ENCODE measurements around the gene CCDC60.

CCDC60 gene

GRCh38 chr12:119419381-119419780 is 84.9 kb downstream of the CCDC60 start:
- no peak overlapping the region for H3K4me3 ChIP-seq (replicated peaks in 1 of 2; ENCODE audit: low read depth in 2 of 2, low read length in 2 of 2)
- no peak for DNase-seq (ENCODE audit: low read depth in 2 of 2)
- TF ChIP-seq, protein P1, sequence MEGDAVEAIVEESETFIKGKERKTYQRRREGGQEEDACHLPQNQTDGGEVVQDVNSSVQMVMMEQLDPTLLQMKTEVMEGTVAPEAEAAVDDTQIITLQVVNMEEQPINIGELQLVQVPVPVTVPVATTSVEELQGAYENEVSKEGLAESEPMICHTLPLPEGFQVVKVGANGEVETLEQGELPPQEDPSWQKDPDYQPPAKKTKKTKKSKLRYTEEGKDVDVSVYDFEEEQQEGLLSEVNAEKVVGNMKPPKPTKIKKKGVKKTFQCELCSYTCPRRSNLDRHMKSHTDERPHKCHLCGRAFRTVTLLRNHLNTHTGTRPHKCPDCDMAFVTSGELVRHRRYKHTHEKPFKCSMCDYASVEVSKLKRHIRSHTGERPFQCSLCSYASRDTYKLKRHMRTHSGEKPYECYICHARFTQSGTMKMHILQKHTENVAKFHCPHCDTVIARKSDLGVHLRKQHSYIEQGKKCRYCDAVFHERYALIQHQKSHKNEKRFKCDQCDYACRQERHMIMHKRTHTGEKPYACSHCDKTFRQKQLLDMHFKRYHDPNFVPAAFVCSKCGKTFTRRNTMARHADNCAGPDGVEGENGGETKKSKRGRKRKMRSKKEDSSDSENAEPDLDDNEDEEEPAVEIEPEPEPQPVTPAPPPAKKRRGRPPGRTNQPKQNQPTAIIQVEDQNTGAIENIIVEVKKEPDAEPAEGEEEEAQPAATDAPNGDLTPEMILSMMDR (IDR thresholded peaks at IDR 0.05; ENCODE audit: low read depth, low read length): no peak

DNA sequence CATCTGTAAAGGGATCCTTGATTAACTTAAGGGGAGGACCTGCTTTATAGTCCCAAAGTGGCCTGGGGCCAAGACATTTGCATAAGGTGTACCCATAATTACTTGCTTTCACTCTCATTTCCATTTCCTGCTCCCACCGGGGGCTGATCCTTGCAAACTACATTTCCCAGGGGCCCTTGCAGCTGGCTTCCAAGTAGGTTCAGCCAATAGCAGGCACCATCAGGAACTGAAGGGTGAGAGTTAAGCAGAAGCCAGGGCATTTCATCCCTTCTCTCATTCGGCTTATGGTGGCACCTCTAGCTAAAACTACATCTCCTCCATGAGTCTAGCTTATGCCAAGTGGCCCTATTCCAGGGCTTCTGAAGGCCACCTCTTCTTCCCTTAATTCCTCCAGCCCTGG is 88.8 kb downstream of the CCDC60 start:
- DNase-seq (ENCODE audit: low read depth in 2 of 2): no peak
- TF ChIP-seq, protein P1 (IDR thresholded peaks at IDR 0.05; ENCODE audit: low read depth, low read length): no peak
- H3K4me3 ChIP-seq (replicated peaks in 1 of 2; ENCODE audit: low read depth in 2 of 2, low read length in 2 of 2): no peak overlapping the region

- H3K4me3 ChIP-seq (replicated peaks in 1 of 2; ENCODE audit: low read depth in 2 of 2, low read length in 2 of 2): no peak overlapping the region
- TF ChIP-seq, protein P1 (IDR thresholded peaks at IDR 0.05; ENCODE audit: low read depth, low read length): no peak
- DNase-seq (ENCODE audit: low read depth in 2 of 2): no peak
Measured at GRCh38 chr12:119425623-119426022, 91.1 kb downstream of the CCDC60 start.

- TF ChIP-seq, protein P1 (IDR thresholded peaks at IDR 0.05; ENCODE audit: low read depth, low read length): no peak
- DNase-seq (ENCODE audit: low read depth in 2 of 2): no peak
- H3K4me3 ChIP-seq (replicated peaks in 1 of 2; ENCODE audit: low read depth in 2 of 2, low read length in 2 of 2): no peak overlapping the region
Measured at GRCh38 chr12:119431151-119431550, 96.6 kb downstream of the CCDC60 start.

DNA sequence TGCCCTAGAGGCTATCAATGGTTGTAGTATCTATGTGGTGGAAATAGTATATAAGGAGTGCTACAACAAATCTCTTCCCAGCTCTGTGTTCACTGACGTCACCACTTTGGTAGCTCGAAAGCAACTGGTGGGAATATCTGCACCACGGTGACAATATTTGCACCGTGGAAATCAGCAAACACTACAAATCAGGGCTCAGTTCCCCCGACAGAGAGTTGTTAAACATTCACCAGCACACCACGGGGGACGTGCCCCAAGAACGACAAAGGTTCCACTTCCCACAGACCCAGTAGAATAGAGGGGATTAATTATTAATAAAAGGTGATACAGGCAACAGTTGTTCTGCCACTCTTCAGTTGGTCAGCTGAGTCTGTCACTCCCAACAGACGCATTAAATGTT is 98.4 kb downstream of the CCDC60 start:
- no peak for DNase-seq (ENCODE audit: low read depth in 2 of 2)
- H3K4me3 ChIP-seq (replicated peaks in 1 of 2; ENCODE audit: low read depth in 2 of 2, low read length in 2 of 2): no peak overlapping the region
- TF ChIP-seq, protein P1 (IDR thresholded peaks at IDR 0.05; ENCODE audit: low read depth, low read length): no peak

DNA sequence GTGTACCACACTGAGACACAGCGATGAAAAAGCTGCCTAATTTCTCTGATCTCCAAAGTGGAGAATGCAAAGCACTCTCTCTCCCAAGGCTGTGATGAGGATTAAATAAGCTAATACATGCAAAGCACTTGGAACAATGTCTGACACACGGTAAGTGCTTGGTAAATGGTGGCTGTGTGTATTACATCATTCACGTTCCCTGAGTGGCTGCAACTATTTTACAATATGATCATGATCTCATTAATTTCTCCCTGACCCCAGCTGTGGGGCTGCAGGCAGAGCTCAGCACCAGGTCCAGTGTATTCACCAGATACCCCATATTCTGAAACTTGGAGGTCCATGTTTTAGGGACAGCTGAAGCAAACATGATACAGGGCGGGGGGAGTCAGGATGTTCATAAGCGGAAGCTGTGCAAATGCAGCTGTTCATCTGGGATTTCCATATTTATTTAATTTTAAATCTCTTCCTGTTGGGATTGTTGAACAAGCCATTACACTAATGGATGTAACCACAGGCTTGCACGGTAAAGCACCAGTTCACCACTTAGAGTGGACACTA is 106.4 kb downstream of the CCDC60 start:
- DNase-seq (ENCODE audit: low read depth in 2 of 2): no peak
- H3K4me3 ChIP-seq (replicated peaks in 1 of 2; ENCODE audit: low read depth in 2 of 2, low read length in 2 of 2): no peak overlapping the region
- TF ChIP-seq, protein P1 (IDR thresholded peaks at IDR 0.05; ENCODE audit: low read depth, low read length): no peak

DNA sequence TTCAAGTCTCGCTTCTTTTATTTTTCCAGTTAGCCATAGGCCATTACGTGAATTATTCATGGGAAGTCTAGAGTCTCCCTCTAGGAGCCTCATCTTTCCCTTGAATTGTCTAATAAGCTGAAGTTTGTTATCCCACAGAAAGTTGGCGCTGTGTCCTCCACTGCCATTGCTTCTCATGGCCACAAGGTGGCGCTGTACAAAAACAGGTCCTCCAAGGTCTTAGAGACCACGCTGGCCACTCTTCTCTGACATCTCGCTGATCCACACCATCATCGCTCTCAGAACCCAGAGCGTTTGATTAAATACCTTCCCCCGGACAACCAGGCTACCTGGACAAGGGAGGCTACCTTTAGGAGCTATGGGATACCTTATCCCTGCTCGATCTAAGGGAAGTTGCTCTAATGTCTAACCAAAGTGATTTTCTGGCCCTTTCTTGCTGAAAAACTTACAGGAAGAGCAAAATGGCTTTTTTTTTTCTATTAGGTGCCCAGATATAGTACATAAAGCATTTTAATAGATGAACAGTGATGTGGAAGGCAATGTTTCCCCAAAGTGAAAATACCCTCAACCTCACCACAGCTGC is 110.0 kb downstream of the CCDC60 start:
- H3K4me3 ChIP-seq (replicated peaks in 1 of 2; ENCODE audit: low read depth in 2 of 2, low read length in 2 of 2): no peak overlapping the region

More for the DNA sequence above, 110.0 kb downstream of the CCDC60 start:
- DNase-seq (ENCODE audit: low read depth in 2 of 2): peak; percentile 22 to 46
- TF ChIP-seq, protein P1 (IDR thresholded peaks at IDR 0.05; ENCODE audit: low read depth, low read length): peak; percentile 77

Data from cardiac fibroblast (primary cell).